Osteoblast (primary cell): ENCODE data around the gene CA12. TPM values are rescaled to one million over a fixed set of nuclear protein-coding genes. Genes with fewer than 3 reads are reported as not detected.

ENCODE experiments used
- DNase-seq: peaks from one replicate; pipeline ENCODE4 v3.0.0; 2011; ENCODE audit warnings: low spot score, mixed read lengths; ENCODE audit not compliant: insufficient read length; ENCODE audit errors: missing footprints
- H2AFZ ChIP-seq: 2 replicates; pipeline ENCODE4 v1.6.0; 2011; ENCODE audit warnings: mild to moderate bottlenecking, low read length
- H3K27ac ChIP-seq: 2 replicates; pipeline ENCODE4 v1.5.1; 2011; ENCODE audit warnings: mild to moderate bottlenecking, low read depth, low read length, moderate library complexity
- H3K27me3 ChIP-seq: 2 replicates; pipeline ENCODE4 v1.6.0; 2012; ENCODE audit warnings: mild to moderate bottlenecking, control low read depth, inconsistent platforms, low read length, moderate library complexity; ENCODE audit not compliant: insufficient read depth
- H3K36me3 ChIP-seq: 2 replicates; pipeline ENCODE4 v1.5.1; 2011; ENCODE audit warnings: mild to moderate bottlenecking, low read length, control low read depth, moderate library complexity; ENCODE audit not compliant: insufficient read depth
- H3K4me1 ChIP-seq: 2 replicates; pipeline ENCODE4 v1.5.1; 2011; ENCODE audit warnings: mild to moderate bottlenecking, low read length, control low read depth, moderate library complexity; ENCODE audit not compliant: insufficient read depth
- H3K4me2 ChIP-seq: 2 replicates; pipeline ENCODE4 v1.6.0; 2011; ENCODE audit warnings: mild to moderate bottlenecking, low read length; ENCODE audit not compliant: insufficient read depth
- H3K4me3 ChIP-seq: fragments of 200-600 bp; sonication (generic); 3 replicates; pipeline ENCODE4 v1.5.1; 2012; ENCODE audit warnings: mild to moderate bottlenecking, low read length, inconsistent platforms; ENCODE audit not compliant: insufficient read depth
- H3K79me2 ChIP-seq: 2 replicates; pipeline ENCODE4 v1.6.0; 2012; ENCODE audit warnings: mild to moderate bottlenecking, low read length, control low read depth, inconsistent platforms; ENCODE audit not compliant: insufficient read depth
- H3K9me3 ChIP-seq: 2 replicates; pipeline ENCODE4 v1.5.1; 2011; ENCODE audit warnings: low read depth, low read length, control low read depth
- H4K20me1 ChIP-seq: 2 replicates; pipeline ENCODE4 v1.6.0; 2012; ENCODE audit warnings: mild to moderate bottlenecking, low read length, control low read depth; ENCODE audit not compliant: insufficient read depth
- total RNA-seq: library from RNA; depleted of rRNA; stranded (reverse); fragments of >200 nt; gene quantifications from 2 replicates; pipeline ENCODE4 v1.2.3, GENCODE V29; 2012
- TF ChIP-seq, protein P1 (sequence below): IDR thresholded peaks from 2 replicates; pipeline ENCODE4 v1.5.1; 2011; ENCODE audit warnings: mild to moderate bottlenecking, low read depth, low read length, moderate library complexity; ENCODE audit errors: extremely low read depth

The CA12 gene
- total RNA-seq, 1 donor = 107 TPM

DNA sequence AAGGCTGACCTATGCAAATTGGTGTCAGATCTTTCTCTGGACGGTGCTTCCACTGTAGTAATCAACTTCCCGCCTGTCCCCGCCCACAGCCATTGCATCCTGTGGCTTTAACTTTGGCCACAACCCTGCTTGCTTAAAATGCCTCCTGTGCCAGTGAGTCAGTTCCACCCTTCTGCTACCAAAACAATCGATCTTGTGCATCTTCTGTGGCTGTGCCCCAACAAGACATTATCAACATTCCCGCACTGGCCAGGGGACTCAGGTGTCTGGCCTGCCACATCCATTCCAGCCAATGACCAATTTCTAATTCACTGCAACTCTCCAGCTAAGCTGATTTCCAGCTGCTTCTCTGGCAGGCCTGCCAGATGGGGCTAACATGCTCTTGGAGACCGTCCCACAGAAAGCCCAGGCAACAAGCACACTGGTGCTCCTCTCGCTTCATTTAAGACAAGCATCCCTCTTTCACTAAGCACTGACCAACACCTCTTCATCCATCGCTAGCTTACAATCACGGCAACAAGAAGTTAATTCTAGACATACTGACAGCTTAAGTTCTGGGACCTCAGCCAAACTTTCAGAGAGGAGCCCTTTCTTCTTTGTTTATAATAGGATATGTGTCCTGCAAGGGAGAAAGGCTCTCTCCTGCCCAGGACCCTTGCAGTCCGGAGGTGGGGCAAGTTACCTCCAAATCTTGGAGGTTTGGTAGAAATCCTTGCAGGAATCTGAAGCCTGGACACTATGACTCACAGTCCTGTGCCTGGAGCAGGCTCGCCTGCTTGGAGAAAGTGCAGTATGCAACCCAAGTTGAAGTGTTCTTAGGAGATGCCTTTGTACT is 6.7 kb downstream of the CA12 start:
- no peak overlapping the region for H2AFZ ChIP-seq
- H3K27ac ChIP-seq = peak overlapping the region; percentile 99
- peak; percentile 93 for DNase-seq
- peak overlapping the region; percentile 74 for H3K4me2 ChIP-seq
- peaks cover 53% of the 10 kb centered on the region for H3K79me2 ChIP-seq
- H4K20me1 ChIP-seq = no peaks in the 10 kb centered on the region
- peak overlapping the region; percentile 30 for H3K4me3 ChIP-seq
- peaks cover 70% of the 10 kb centered on the region for H3K4me1 ChIP-seq
- H3K9me3 ChIP-seq = no peaks in the 10 kb centered on the region
- TF ChIP-seq, protein P1, sequence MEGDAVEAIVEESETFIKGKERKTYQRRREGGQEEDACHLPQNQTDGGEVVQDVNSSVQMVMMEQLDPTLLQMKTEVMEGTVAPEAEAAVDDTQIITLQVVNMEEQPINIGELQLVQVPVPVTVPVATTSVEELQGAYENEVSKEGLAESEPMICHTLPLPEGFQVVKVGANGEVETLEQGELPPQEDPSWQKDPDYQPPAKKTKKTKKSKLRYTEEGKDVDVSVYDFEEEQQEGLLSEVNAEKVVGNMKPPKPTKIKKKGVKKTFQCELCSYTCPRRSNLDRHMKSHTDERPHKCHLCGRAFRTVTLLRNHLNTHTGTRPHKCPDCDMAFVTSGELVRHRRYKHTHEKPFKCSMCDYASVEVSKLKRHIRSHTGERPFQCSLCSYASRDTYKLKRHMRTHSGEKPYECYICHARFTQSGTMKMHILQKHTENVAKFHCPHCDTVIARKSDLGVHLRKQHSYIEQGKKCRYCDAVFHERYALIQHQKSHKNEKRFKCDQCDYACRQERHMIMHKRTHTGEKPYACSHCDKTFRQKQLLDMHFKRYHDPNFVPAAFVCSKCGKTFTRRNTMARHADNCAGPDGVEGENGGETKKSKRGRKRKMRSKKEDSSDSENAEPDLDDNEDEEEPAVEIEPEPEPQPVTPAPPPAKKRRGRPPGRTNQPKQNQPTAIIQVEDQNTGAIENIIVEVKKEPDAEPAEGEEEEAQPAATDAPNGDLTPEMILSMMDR = no peak
- no peaks in the 10 kb centered on the region for H3K36me3 ChIP-seq
- H3K27me3 ChIP-seq = no peaks in the 10 kb centered on the region

- Histone ChIP-seq H3K4me2 (peak overlapping the region; percentile 74), H4K20me1 (no peaks in the 10 kb centered on the region), H3K79me2 (peaks cover 53% of the 10 kb centered on the region), H3K4me3 (no peak overlapping the region), H3K36me3 (no peaks in the 10 kb centered on the region), H3K27ac (peak overlapping the region; percentile 99), H2AFZ (no peak overlapping the region), H3K27me3 (no peaks in the 10 kb centered on the region), H3K9me3 (no peaks in the 10 kb centered on the region), H3K4me1 (peaks cover 67% of the 10 kb centered on the region)
- TF ChIP-seq, protein P1 = no peak
- DNase-seq = no peak
Measured at GRCh38 chr15:63373866-63374548, 7.6 kb downstream of the CA12 start.

- peaks cover 66% of the 10 kb centered on the region for H3K4me1 ChIP-seq
Measured at GRCh38 chr15:63373330-63373729, 8.3 kb downstream of the CA12 start.

More at GRCh38 chr15:63373330-63373729, 8.3 kb downstream of the CA12 start:
- Histone ChIP-seq H3K36me3 (peaks cover 4% of the 10 kb centered on the region), H2AFZ (no peak overlapping the region), H3K4me3 (no peak overlapping the region), H4K20me1 (no peaks in the 10 kb centered on the region), H3K79me2 (peaks cover 52% of the 10 kb centered on the region), H3K9me3 (no peaks in the 10 kb centered on the region), H3K27me3 (no peaks in the 10 kb centered on the region), H3K27ac (peak overlapping the region; percentile 99), H3K4me2 (no peak overlapping the region)
- TF ChIP-seq, protein P1 = no peak
- DNase-seq = no peak
